Suprapubic skin (tissue), 4 donors: ENCODE data around the gene CLASP1. TPM values are rescaled to one million over a fixed set of nuclear protein-coding genes. Genes with fewer than 3 reads are reported as not detected.
"Not testable (repeated sequence)": the region's sequence is repeated elsewhere in the genome, so short reads cannot be mapped to it uniquely, and the experiment has no call there.

ENCODE experiments used
- DNase-seq, 2 donors: peaks; one replicate each; pipeline ENCODE4 v3.0.0-alpha.2; 2019; ENCODE audit warnings: low spot score in 2 of 2
- H3K27ac ChIP-seq: fragments of 200-600 bp; sonication (generic); one replicate; pipeline ENCODE4 v1.5.1; 2019
- H3K27me3 ChIP-seq: fragments of 200-600 bp; sonication (generic); one replicate; pipeline ENCODE4 v1.5.1; 2019
- H3K36me3 ChIP-seq: fragments of 200-600 bp; sonication (generic); one replicate; pipeline ENCODE4 v1.5.1; 2019
- H3K4me1 ChIP-seq: fragments of 200-600 bp; sonication (generic); one replicate; pipeline ENCODE4 v1.5.1; 2019
- H3K4me3 ChIP-seq: fragments of 200-600 bp; sonication (generic); one replicate; pipeline ENCODE4 v1.5.1; 2019; ENCODE audit warnings: mild to moderate bottlenecking
- H3K9me3 ChIP-seq: fragments of 200-600 bp; sonication (generic); one replicate; pipeline ENCODE4 v1.5.1; 2019
- EP300 ChIP-seq: sonication (generic); formaldehyde crosslinking; IDR thresholded peaks from one replicate; pipeline ENCODE4 v1.6.1; 2017; ENCODE audit warnings: antibody characterized with exemption
- POLR2A ChIP-seq, 2 donors: fragments of 450-650 bp; IDR thresholded peaks; one replicate each; pipeline ENCODE4 v1.6.1; 2017; ENCODE audit warnings: antibody characterized with exemption in 2 of 2, mild to moderate bottlenecking in 2 of 2, moderate library complexity in 2 of 2
- POLR2AphosphoS5 ChIP-seq, 3 donors: sonication (generic); formaldehyde crosslinking; IDR thresholded peaks; one replicate each; pipeline ENCODE4 v1.6.1; 2017; ENCODE audit warnings: antibody characterized with exemption in 3 of 3
- WGBS: methylation state at CpG from one replicate; pipeline ENCODE4 v1.1.5; 2018; 5-methylcytosine and 5-hydroxymethylcytosine counted together
- total RNA-seq, 4 donors: library from RNA; depleted of rRNA; stranded (reverse); fragments of >200 nt; gene quantifications; one replicate each; pipeline ENCODE4 v1.1.0, GENCODE V29; 2016
- TF ChIP-seq, protein P1 (sequence below), 2 donors: fragments of 200-600 bp in 1 of 2; fragments of 450-650 bp in 1 of 2; sonication (generic) in 1 of 2; IDR thresholded peaks; one replicate each; pipeline ENCODE4 v1.5.1; 2016 to 2019; ENCODE audit warnings: antibody characterized with exemption in 2 of 2, mild to moderate bottlenecking in 1 of 2, moderate library complexity in 1 of 2

The CLASP1 gene
- total RNA-seq, 4 donors from 2014 or later = 53.3 to 99.5 (median 67.6) TPM

DNA sequence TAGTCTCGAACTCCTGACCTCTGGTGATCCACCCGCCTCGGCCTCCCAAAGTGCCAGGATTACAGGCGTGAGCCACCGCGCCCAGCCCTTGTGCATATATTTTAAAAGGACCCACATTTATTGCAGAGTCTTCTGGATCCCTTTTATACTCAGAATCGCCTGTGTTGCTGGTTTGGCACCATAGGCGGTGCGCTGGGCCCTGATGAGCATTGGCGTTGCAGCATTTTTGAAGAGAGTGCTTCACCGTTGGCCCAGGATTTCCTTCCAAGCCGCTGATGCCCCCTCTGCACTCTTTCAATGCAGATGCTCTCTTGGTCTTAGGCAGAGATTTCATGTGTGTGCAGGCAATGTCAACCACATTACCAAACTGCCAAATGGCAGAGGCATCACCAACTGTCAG, 350.8 kb downstream of the CLASP1 start:
- WGBS = 96% methylated on average over 12 of the region's 12 CpGs
- no peaks in the 10 kb centered on the region for H3K4me1 ChIP-seq
- no peak overlapping the region for H3K4me3 ChIP-seq
- TF ChIP-seq EP300 = no peak
- TF ChIP-seq POLR2A (IDR thresholded peaks at IDR 0.05) = no peak
- TF ChIP-seq POLR2AphosphoS5 (IDR thresholded peaks at IDR 0.05) = no peak
- TF ChIP-seq, protein P1, sequence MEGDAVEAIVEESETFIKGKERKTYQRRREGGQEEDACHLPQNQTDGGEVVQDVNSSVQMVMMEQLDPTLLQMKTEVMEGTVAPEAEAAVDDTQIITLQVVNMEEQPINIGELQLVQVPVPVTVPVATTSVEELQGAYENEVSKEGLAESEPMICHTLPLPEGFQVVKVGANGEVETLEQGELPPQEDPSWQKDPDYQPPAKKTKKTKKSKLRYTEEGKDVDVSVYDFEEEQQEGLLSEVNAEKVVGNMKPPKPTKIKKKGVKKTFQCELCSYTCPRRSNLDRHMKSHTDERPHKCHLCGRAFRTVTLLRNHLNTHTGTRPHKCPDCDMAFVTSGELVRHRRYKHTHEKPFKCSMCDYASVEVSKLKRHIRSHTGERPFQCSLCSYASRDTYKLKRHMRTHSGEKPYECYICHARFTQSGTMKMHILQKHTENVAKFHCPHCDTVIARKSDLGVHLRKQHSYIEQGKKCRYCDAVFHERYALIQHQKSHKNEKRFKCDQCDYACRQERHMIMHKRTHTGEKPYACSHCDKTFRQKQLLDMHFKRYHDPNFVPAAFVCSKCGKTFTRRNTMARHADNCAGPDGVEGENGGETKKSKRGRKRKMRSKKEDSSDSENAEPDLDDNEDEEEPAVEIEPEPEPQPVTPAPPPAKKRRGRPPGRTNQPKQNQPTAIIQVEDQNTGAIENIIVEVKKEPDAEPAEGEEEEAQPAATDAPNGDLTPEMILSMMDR (IDR thresholded peaks at IDR 0.05) = no peak
- no peaks in the 10 kb centered on the region for H3K27me3 ChIP-seq
- H3K36me3 ChIP-seq = no peaks in the 10 kb centered on the region
- no peaks in the 10 kb centered on the region for H3K9me3 ChIP-seq
- DNase-seq = no peak
- H3K27ac ChIP-seq = no peak overlapping the region

DNA sequence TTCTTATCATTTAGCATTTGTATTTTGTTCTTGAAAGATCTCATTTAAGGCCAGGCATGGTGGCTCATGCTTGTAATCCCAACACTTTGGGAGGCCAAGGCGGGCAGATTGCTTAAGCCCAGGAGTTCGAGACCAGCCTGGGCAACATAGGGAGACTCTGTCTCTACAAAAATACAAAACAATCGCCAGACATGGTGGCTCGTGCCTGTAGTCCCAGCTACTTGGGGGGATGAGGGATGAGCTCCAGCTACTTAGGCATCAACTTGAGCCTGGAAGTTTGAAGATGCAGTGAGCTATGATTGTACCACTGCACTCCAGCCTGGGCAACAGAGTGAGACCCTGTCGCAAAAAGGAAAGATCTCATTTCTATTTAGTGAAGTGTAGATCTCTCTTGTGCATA, 351.4 kb downstream of the CLASP1 start:
- H3K27me3 ChIP-seq, H3K9me3 ChIP-seq, H3K36me3 ChIP-seq, H3K4me3 ChIP-seq, H3K4me1 ChIP-seq, H3K27ac ChIP-seq, DNase-seq: not testable (repeated sequence)
- WGBS = 86% methylated on average over 5 of the region's 5 CpGs

DNA sequence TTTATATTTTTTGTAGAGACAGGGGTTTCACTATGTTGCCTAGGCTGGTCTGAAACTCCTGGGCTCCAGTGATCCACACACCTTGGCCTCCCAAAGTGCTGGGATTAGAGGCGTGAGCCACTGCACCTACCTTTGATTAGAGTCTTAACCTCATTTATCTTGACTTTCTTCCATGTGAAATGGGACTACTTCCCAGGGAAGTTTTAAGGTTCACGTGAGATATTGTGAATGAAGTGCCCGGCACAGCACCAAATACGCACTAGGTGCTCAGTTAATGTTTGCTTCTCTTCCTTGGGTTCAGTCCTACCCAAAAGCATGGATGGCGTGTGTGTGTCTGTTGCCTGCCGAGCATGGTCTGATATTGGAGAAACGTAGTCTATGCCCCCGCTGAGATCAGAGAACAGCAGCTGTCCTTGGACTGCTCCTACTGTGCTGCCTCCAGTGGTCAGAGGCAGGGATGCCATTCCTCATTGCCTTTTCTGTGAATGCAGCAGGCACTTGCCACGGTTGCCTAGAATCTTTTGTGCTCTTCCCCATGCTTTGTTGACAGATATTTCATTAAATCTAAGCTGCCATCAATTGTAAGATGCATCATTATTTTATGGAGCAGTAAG, 351.9 kb downstream of the CLASP1 start:
- TF ChIP-seq POLR2AphosphoS5 (IDR thresholded peaks at IDR 0.05) (no peak), EP300 (no peak)
- TF ChIP-seq, protein P1 (IDR thresholded peaks at IDR 0.05) = peak in 1 of 2 donors; percentile 58
- H3K4me3 ChIP-seq = no peak overlapping the region
- no peak overlapping the region for H3K27ac ChIP-seq
- H3K9me3 ChIP-seq = no peaks in the 10 kb centered on the region
- no peaks in the 10 kb centered on the region for H3K36me3 ChIP-seq
- H3K27me3 ChIP-seq = no peaks in the 10 kb centered on the region
- no peak for DNase-seq
- H3K4me1 ChIP-seq = peaks cover 4% of the 10 kb centered on the region
- 87% methylated on average over 5 of the region's 9 CpGs for WGBS

DNA sequence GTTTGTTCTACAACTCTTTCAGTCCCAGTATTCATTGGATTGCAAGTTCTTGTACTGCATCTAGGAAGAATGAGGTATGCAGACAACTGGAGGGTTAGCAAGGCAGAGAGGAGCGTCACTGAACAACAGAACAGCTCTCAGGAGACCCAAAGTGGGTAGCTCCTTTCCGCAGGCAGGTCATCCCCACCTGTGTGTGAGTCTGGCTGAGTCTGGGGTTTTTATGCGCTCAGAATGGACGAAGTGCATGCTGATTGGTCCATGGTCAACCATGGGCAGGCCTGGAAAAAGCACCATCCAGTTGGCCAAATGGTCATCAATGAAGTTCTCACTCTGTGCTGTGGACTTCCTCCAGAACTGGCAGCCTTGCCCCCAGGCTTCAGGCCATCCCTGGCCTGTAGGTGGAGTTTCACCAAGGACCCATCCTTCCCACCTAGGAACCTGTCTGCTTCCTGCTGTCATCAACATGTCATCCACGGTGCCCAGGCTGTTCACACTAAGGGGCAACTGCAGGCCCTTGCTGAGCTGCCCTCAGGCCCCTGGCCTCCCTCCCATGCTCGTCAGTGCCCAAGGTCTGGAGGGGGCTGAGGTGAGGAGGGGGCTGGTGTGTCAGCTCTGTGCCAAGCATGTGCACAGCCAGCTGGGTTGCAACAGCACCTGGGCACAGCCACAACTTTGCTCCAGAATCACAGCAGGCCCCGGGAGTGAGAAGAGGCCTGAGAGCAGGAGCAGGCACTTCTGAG, 353.2 kb downstream of the CLASP1 start:
- no peak for TF ChIP-seq POLR2AphosphoS5 (IDR thresholded peaks at IDR 0.05)
- no peak for TF ChIP-seq EP300
- no peak for TF ChIP-seq POLR2A (IDR thresholded peaks at IDR 0.05)
- TF ChIP-seq, protein P1 (IDR thresholded peaks at IDR 0.05) = no peak
- Histone ChIP-seq H3K9me3 (no peaks in the 10 kb centered on the region), H3K27me3 (no peaks in the 10 kb centered on the region), H3K4me1 (peaks cover 4% of the 10 kb centered on the region), H3K27ac (no peak overlapping the region), H3K36me3 (no peaks in the 10 kb centered on the region), H3K4me3 (no peak overlapping the region)
- WGBS = 95% methylated on average over 4 of the region's 7 CpGs
- DNase-seq = no peak

DNA sequence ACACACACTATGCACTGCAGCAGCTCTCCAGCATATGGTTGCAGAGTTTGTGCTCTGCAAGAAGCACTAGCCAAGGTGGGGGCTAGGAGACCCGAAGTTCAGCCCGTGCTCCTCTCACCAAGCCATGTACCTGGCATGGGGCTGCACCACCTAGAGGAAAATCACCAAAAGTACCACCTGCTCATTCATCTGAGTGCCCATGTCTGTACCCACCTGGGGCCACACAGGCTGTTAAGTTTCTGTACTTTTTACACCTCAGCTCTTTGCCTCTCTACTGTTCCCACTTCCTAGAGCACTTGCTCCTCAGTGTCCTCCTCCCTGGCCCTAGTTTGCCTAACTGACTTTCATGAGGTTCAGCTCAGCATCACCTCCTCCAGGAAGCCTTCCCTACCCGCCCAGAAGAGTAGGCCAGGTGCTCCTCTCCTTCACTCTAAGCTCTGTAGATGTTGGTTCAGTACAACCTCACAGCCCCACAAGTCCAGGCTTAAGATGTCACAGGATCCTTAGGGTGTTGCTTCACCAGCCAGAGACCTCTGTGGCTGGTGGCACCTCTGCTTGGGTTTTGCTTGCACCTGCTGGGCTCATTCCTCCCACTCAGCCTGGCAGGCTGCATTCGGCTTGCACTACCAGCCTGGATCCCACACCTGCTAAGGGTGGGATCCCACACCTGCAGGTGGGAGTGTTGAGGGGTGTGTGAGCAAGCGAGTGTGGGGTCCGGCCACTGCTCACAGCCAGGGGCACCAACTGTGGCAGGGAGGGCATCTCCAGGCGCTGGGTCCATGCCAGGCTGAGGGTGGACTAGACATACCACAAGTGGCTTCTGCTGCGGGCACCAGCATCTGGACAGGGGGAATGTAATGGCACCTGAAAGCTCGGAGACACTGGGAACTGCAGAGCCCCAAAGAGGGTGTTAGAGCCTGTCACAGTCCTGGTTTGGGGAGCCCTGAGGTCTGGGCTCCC, 354.1 kb downstream of the CLASP1 start:
- H3K4me3 ChIP-seq = no peak overlapping the region
- DNase-seq = no peak
- no peak overlapping the region for H3K27ac ChIP-seq
- no peak for TF ChIP-seq POLR2AphosphoS5 (IDR thresholded peaks at IDR 0.05)
- no peak for TF ChIP-seq POLR2A (IDR thresholded peaks at IDR 0.05)
- TF ChIP-seq, protein P1 (IDR thresholded peaks at IDR 0.05) = no peak
- no peak for TF ChIP-seq EP300
- H3K4me1 ChIP-seq = peaks cover 4% of the 10 kb centered on the region
- no peaks in the 10 kb centered on the region for H3K36me3 ChIP-seq
- WGBS = 76% methylated on average over 8 of the region's 9 CpGs
- H3K27me3 ChIP-seq = no peaks in the 10 kb centered on the region
- H3K9me3 ChIP-seq = no peaks in the 10 kb centered on the region
